HG03460 (cell line): ENCODE measurements around the gene EXOSC6.
"Not testable (repeated sequence)": the region's sequence is repeated elsewhere in the genome, so short reads cannot be mapped to it uniquely, and the experiment has no call there.

Source experiments
- ATAC-seq: cut with Tn5 transposase; IDR thresholded peaks from one replicate; pipeline ENCODE4 v1.9.1; 2021; ENCODE audit not compliant: unreplicated experiment

EXOSC6 gene

DNA sequence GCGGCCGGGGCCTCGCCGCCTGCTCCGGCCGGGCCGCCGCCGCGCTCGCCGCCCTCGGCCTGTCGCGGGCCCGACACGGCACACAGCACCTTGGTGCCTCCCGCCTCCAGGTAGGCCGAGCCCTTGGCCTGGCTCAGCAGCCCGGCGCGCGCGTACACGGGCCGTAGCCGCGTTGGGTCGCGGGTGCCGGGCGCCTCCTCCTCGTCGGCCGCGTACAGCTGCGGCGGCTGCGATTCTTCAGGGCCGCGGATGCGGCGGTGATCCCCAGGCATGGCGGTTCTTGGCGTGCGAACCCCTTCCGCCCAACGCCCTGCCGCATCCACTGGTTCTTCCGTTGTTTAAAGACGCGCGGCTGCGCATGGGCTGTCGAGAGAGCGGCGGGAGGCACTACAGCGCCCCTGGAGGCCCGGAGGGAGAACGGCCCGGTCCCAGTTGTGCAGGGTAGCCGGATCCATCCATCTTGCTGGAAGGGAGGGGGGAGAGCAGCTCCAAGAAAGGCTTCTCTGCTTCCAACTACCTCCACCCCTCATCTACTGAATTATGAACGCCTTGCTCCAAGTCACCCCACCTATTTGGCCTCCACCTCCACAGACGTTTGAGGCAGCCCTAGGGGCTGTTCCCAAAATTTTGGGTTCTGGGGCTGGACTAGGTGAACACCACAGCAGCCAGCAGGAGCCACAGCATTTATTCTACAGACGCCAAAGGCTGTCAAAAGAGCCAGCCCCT is at the start of gene EXOSC6:
TSS of gene EXOSC6 (minus strand) at position 312 of the 726 bp plus-strand sequence. CDS start at position 272, 40 bp downstream.
- peak; percentile 80 for ATAC-seq

DNA sequence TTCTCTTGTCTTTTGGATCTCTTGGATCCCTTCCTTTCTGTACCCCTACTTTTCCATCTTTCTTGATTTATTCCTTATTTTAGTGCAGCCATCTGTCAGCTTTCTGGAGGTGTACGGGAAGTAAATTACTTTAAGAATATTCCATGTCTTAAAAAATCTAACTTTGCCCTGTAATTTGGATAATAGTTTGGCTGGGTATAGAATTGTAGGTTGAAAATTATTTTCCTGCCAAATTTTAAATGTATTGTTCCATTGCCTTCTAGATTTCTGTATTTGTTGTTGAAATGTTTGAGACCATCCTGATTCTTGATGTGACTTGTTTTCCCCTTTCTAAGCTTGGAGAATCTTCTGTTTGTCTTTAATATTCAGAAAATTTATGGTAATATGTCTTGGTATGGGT is 49.4 kb upstream of the EXOSC6 start:
- no peak for ATAC-seq

DNA sequence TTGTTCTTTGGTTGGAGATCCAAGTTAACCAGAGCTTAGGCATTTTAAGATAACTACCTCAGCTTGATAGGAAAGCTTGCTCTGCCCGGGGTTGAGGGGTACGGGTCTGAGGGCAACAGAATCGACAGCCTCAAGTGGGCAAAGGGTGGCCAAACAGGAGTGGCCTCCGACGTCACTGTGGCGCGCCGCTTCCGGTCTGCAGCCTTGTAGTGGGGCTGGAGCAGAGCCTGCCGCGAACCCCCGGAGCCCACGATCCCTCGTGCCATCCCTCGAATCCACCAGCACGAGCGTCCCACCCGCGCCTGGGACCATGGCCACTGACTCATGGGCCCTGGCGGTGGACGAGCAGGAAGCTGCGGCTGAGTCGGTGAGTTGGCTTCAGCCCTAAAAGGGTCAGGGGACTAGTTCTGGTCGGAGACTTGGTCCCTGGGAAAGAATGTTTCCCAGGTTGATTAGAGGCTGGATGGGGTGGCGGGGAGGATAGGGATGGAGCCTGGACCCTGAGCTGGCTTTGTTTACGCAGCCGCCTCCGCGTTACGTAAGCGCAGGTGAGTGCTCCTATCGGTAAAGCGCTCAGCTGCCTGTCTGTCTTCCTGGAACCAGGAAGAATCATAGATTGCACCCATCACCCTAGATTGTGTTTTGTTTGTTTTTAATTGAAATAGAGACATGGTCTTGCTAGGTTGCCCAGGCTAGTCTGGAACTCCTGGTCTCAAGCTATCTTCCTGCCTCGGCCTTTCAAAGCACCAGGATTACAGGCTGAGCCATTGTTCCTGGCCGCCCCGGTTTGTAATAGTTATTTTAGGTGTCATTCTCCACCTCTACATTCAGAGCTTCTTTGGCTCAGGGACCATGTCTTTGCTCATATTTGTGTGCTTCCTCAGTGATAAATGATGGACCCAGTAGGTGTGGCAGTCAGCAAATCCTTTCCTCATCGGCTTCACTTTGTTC is 47.5 kb upstream of the EXOSC6 start, which contains the start of gene DDX19B:
TSS of gene DDX19B (plus strand) at position 199 of the 951 bp plus-strand sequence. CDS start at position 311, 112 bp downstream.
- ATAC-seq, result peak; percentile 78

DNA sequence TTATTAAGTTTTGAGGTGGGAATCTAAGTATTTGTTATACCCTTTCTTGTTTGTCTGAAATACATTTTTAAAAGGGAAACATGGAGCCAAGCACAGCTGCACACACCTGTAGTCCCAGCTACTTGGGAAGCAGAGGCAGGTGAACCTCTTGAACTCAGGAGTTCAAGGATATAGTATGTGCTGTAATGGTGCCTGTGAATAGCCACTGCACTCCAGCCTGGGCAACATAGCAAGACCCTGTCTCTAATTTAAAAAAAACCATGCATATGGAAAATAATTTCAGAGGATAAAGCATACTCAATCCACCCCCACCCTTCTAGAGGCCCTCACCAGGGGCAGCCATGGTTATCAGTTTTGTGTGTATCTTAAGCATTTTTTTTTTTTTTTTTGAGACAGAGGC is 43.9 kb upstream of the EXOSC6 start:
- no peak for ATAC-seq

DNA sequence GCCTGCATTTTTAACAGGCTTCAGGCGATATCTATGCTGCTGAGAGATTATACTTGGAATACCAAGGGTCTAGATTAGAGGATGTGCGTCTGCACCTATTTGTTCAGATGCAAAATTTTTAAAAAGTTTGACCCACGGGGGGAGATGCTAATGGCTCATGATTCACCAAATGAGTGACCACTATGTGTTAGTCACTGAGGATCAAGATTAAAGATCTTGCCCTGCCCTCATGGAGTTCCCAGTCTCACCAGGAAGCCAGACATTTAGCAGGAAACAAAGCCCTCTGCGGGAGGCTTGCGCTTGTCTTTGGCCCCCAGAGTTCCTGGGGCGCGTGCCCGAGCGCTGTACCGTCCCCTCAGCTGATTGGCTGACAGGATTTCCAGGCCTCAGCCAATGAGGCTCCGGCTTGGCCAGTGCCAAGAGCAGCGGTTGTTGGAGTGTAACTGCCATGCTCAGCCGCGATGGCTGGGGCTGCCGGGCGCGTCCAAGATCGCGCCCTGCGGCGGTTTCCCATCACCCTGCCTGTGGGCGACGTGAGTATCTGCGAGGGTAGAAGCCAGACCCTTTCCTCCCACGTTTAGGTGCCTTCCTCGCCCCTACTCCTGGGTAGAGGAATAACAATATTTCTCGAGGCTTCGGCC is 42.8 kb upstream of the EXOSC6 start:
- ATAC-seq, result no peak

DNA sequence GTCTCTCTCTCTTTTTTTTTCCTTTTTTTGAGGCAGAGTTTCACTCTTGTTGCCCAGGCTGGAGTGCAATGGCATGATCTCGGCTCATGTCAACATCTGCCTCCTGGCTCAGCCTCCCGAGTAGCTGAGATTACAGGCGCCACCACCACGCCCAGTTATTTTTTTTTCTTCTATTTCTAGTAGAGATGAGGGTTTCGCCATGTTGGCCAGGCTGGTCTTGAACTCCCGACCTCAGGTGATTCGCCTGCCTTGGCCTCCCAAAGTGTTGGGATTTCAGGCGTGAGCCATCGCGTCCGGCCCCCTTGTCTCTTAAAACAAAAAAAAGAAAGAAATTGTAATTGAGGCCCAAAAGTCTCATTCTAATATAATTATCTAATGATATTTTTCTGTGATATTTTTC is 40.4 kb upstream of the EXOSC6 start:
- ATAC-seq, result not testable (repeated sequence)

DNA sequence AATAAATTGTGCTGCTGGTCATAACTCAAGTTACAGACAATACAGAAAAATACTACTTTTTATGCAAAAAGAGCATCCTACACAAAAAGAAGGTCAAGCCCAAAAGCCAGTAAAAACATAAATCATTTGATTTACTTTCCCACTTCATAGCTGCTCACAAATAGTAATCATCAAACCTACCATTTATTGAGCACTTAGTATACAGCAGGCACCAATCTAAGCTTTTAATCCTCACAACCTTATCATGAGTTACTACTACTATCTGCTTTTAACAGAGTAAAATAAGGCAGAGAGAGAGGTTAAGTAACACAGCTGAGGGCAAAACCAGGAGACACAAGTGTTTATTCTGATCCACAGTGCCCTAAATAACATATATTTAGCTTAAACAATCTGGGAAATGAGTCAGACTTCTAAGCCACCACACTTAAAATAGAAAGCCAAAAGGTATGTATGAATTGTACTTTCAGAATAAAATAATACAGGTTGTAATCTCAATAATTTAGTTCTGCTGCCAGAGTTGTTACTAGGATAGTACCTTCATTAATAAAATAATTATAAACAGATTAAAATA is 39.3 kb upstream of the EXOSC6 start:
- no peak for ATAC-seq

DNA sequence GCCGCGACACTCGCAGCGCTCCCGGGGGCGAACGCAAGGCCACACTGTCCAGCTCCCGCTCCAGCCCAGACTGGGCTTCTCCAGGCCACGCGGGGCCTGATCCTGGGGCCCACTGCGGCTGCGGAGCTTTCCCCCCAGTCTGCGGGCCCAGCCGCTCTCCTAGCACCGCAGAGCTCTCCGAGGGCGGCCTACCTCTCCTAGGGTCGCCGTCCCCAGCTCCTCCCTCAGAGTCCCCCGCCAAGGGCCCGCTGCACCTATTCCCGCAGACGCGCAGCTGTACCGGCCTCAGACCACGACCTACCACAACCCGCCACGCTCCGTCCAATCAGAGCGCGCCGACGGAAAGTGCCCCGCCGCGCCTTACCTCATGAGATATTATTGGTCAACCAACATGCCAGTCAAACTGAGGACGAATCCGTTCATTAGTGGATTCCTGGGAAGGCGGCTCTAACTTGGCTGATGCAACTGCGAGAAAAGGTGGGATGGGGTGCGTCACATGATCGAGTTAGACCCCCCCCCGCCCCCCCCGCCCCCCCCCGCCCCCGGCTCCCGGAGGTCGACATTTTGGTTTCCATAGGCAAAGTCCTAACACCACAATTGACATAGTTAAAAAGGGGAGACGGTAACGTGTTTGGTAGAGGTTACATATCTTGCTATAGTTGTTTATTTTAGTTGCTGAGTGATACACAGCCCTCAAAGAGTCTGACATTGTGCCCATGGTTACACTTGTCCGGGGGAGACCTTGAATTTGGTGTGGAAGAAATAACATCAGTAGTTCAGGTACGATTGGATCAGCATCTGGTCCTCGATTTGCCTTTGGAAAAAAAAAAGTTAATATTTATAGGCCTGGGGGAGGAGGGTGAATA is 37.7 kb upstream of the EXOSC6 start, which contains the start of gene AARS1:
TSS of gene AARS1 (minus strand) at position 278 of the 866 bp plus-strand sequence. CDS start 6,743 bp downstream, outside the sequence.
- ATAC-seq, result peak; percentile 97

DNA sequence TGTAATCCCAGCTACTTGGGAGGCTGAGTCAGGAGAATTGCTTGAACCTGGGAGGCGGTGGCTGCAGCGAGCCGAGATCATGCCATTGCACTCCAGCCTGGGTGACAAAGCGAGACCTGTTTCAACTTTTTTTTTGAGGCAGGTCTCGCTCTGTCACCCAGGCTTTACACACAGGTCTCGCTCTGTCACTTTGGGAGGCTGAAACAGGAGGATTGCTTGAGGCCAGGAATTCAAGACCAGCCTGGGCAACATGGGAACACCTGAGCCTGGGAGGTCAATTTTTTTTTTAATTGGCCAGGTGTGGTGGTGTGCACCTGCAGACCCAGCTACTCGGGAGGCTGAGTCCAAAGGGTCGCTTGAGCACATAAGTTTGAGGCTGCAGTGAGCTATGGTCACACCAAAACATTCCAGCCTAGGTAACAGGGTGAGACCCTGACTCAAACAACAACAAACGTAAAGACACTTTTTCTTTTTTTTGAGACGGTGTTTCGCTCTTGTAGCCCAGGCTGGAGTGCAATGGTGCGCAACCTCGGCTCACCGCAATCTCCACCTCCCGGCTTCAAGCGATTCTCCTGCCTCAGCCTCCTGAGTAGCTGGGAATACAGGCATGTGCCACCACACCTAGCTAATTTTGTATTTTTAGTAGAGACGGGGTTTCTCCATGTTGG is 35.7 kb upstream of the EXOSC6 start:
- not testable (repeated sequence) for ATAC-seq

DNA sequence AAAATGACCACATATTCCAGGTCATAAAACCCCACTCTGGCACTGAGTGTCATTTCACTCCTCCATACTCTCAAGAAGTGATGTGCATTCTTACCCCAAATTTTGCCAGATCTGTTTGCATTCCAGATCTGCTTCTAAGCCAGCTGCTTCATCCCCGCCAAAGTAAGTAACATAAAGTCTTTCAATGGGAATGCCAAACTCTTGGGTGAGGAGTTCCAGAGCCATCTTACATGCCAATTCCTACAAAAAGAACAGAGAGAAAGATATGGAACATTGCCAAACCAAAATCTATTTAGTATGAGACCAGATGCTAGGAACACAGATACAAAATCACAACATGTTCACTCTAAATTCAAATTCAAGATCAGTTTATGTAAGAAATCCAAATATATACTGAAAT is 24.7 kb upstream of the EXOSC6 start:
- no peak for ATAC-seq

DNA sequence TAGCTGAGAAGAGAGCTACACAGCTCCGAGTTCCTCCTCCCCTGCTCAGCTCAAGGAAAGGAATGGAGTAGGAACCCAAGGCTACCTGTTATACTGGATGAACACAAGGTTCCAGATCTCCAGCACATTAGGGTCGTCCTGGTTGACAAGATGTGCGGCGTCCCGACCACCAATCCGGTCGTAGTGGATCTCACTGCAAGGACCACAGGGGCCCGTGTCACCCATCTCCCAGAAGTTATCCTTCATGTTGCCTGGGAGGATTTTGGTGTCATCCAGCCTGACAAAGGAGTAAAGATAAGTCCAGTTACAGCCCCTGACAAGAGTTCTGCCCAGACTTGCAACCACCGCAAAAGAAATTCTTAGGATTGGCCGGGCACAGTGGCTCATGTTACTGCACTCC is 20.0 kb upstream of the EXOSC6 start:
- no peak for ATAC-seq

DNA sequence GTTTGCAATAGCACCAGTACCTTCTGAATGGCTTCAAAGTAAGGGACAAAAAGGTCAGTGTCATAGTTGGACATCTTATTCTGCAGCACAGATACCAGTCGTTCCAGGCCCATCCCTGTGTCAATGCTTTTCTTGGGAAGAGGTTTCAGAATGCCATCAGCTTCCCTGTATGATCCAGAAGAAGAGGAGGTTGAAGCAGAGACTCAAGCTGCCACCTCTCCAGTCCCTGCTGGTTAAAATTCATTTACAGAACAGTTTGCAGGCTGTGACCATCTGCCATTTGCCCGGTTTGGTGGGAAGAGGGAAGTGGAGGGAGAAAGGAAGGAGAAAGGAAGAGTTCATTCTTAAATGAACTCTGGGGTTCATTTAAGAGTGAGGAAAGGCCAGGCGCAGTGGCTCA is 18.4 kb upstream of the EXOSC6 start:
- ATAC-seq, result no peak

DNA sequence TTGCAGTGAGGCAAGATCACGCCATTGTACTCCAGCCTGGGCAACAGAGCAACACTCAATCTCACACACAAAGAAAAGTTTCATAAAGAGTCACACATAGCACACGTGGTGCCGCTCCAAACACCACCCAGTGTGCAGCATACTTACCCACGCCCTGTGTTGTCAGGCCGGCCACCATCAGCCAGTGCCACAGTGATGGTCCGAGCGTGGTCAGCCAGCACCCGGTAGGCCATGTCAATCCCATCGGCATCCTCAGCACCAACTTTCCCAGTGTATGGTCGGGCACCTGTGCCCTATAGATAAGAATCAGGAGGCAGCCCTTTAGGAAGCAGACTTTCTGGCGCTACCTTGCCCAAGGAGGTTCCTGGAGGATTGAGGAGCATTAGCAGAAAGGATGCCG is 17.7 kb upstream of the EXOSC6 start:
- no peak for ATAC-seq

DNA sequence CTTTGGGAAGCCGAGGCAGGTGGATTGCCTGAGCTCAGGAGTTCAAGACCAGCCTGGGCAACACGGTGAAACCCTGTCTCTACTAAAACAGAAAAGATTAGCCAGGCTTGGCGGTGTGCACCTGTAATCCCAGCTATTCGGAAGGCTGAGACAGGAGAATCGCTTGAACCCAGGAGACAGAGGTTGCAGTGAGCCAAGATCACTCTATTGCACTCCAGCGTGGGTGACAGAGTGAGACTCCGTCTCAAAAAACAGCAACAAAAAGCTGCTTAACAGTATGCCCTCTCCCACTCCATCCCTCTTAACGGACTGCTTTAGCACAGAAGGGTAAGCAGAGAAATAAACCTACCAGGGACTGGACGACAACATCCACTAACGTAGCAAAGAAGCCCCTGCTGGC is 16.2 kb upstream of the EXOSC6 start:
- ATAC-seq, result not testable (repeated sequence)

DNA sequence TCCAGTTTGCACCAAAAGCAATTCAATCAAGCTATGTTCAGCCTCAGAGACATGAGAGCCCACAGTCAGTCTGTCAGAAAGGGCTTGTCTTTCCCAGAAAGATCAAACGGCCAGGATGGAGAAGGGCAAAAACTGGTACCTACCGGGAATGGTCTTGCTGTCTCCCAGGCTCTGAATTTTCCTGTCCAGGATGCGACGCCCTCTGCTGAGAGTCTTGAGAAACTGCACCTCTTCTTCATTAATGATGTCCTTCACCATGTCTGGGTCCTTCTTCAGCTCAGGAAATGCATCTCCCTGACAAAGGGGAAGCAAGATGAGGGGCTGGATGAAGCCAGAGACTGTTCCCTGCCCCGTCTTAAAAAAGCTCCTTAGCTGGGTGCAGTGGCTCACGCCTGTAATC is 15.8 kb upstream of the EXOSC6 start:
- ATAC-seq, result no peak

DNA sequence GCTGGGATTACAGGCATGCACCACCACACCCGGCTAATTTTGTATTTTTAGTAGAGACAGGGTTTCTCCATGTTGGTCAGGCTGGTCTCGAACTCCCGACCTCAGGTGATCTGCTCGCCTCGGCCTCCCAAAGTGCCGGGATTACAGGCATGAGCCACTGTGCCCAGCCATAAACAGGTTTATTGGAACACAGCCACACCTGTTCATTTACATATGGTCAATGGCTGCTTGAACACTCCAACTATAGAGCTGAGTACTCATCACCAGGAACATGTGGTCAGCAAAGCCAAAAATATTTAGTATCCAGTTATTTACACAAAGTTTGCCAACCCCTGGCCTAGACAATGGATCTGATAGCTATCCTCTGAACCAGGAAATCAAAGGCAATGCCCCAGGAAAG is 8.2 kb upstream of the EXOSC6 start:
- ATAC-seq, result not testable (repeated sequence)

DNA sequence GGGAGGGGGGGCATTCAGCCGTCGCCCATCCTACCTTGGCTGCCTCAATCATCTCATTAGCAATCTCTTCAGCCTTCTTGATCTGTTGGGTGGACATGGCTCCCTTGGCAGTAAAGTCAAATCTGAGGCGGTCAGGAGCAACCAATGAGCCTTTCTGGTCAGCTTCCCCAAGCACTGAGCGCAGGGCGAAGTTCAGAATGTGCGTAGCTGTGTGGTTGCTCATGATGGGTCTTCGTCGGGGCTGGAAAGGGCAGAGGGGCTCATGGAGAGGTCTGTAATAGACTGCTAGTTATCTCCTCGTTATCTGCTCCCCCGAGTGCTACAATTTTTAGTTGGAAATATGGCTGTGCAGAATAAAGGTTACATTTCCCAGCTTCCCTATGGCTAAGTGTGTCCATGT is 7.2 kb upstream of the EXOSC6 start:
- no peak for ATAC-seq

DNA sequence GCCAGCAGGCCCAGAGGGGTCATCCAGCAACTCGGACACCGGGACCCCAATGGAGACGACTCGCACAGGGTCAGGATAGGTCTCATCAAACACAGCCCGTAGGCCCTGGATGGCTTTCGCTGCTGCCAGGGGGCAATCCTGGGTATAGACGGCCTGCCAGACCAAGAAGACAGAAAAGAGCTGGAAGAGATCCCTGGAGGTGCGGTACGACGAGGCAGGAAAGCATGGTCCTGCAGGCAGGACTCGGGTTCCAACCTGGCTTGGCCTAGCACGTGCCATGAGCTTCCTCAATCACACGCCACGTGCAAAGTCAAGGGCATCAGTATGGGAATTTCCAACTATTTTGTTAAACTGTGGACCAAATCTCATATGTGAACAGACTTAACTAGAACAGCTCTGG is 6.3 kb upstream of the EXOSC6 start:
- ATAC-seq, result no peak

DNA sequence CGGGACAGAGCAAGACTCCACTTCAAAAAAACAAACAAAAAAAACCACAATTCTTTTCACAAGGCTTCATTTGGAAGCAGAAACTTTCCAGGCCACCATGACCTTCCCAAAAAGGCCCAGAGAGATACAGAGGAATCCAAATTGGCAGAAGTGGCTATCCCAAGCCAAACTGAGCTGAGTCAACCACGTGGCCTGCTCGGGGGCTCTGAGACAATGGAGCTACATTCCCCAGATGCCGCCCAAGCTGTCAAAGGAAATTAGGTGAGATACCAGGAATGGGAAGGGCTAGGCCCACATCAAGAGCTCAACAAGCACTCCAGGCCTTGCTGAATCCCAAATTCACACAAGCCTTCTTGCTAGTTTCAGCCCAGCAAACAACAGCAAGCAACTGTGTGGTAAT is 5.7 kb upstream of the EXOSC6 start:
- no peak for ATAC-seq
